GM23338 (cell line): ENCODE measurements around the gene NIN.

ENCODE experiments used
- CTCF ChIP-seq, 2 experiments: fragments of 200-600 bp in 1 of 2; sonication (generic) in 1 of 2; conservative IDR thresholded peaks; 2 replicates each; pipeline versions ENCODE4 v1.5.1 to v1.6.1; 2016 to 2017; ENCODE audit warnings: antibody characterized with exemption in 2 of 2, low read depth in 2 of 2, mild to moderate bottlenecking in 2 of 2, moderate library complexity in 1 of 2
- EZH2 ChIP-seq: fragments of 200-600 bp; sonication (generic); IDR thresholded peaks from one replicate; pipeline ENCODE4 v1.8.0; 2017; ENCODE audit warnings: antibody characterized with exemption, mild to moderate bottlenecking, low read depth; ENCODE audit not compliant: unreplicated experiment
- POLR2AphosphoS5 ChIP-seq: IDR thresholded peaks from 2 replicates; pipeline ENCODE4 v1.6.1; 2016; ENCODE audit warnings: antibody characterized with exemption, low read depth
- TF ChIP-seq, protein P1 (sequence below): fragments of 250-450 bp; sonication (Bioruptor Pico); IDR thresholded peaks from 2 replicates; pipeline ENCODE4 v1.5.0; 2020; ENCODE audit warnings: mild to moderate bottlenecking, moderate library complexity

- TF ChIP-seq CTCF (conservative IDR thresholded peaks at IDR 0.05; ENCODE audit: low read depth in 2 of 2) (no peak), EZH2 (no peak), POLR2AphosphoS5 (no peak)
- TF ChIP-seq, protein P1, sequence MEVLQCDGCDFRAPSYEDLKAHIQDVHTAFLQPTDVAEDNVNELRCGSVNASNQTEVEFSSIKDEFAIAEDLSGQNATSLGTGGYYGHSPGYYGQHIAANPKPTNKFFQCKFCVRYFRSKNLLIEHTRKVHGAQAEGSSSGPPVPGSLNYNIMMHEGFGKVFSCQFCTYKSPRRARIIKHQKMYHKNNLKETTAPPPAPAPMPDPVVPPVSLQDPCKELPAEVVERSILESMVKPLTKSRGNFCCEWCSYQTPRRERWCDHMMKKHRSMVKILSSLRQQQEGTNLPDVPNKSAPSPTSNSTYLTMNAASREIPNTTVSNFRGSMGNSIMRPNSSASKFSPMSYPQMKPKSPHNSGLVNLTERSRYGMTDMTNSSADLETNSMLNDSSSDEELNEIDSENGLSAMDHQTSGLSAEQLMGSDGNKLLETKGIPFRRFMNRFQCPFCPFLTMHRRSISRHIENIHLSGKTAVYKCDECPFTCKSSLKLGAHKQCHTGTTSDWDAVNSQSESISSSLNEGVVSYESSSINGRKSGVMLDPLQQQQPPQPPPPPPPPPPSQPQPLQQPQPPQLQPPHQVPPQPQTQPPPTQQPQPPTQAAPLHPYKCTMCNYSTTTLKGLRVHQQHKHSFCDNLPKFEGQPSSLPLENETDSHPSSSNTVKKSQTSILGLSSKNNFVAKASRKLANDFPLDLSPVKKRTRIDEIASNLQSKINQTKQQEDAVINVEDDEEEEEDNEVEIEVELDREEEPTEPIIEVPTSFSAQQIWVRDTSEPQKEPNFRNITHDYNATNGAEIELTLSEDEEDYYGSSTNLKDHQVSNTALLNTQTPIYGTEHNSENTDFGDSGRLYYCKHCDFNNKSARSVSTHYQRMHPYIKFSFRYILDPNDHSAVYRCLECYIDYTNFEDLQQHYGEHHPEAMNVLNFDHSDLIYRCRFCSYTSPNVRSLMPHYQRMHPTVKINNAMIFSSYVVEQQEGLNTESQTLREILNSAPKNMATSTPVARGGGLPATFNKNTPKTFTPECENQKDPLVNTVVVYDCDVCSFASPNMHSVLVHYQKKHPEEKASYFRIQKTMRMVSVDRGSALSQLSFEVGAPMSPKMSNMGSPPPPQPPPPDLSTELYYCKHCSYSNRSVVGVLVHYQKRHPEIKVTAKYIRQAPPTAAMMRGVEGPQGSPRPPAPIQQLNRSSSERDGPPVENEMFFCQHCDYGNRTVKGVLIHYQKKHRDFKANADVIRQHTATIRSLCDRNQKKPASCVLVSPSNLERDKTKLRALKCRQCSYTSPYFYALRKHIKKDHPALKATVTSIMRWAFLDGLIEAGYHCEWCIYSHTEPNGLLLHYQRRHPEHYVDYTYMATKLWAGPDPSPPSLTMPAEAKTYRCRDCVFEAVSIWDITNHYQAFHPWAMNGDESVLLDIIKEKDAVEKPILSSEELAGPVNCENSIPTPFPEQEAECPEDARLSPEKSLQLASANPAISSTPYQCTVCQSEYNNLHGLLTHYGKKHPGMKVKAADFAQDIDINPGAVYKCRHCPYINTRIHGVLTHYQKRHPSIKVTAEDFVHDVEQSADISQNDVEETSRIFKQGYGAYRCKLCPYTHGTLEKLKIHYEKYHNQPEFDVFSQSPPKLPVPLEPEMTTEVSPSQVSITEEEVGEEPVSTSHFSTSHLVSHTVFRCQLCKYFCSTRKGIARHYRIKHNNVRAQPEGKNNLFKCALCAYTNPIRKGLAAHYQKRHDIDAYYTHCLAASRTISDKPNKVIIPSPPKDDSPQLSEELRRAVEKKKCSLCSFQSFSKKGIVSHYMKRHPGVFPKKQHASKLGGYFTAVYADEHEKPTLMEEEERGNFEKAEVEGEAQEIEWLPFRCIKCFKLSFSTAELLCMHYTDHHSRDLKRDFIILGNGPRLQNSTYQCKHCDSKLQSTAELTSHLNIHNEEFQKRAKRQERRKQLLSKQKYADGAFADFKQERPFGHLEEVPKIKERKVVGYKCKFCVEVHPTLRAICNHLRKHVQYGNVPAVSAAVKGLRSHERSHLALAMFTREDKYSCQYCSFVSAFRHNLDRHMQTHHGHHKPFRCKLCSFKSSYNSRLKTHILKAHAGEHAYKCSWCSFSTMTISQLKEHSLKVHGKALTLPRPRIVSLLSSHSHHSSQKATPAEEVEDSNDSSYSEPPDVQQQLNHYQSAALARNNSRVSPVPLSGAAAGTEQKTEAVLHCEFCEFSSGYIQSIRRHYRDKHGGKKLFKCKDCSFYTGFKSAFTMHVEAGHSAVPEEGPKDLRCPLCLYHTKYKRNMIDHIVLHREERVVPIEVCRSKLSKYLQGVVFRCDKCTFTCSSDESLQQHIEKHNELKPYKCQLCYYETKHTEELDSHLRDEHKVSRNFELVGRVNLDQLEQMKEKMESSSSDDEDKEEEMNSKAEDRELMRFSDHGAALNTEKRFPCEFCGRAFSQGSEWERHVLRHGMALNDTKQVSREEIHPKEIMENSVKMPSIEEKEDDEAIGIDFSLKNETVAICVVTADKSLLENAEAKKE (CRISPR knock-in tag), result no peak
Observed at GRCh38 chr14:50844391-50844790, 13.4 kb upstream of the NIN start.
